HEK293T (cell line): Measurements from ENCODE around the gene CAMK2A.

ENCODE experiments used
- BHLHE40 ChIP-seq: fragments of 450-650 bp; IDR thresholded peaks from 2 replicates; pipeline ENCODE4 v1.6.1; 2016; ENCODE audit warnings: mild to moderate bottlenecking, moderate library complexity, borderline replicate concordance
- CTBP1 ChIP-seq: fragments of 450-650 bp; IDR thresholded peaks from 2 replicates; pipeline ENCODE4 v1.6.1; 2016; ENCODE audit warnings: borderline replicate concordance
- FOXM1 ChIP-seq: fragments of 450-650 bp; IDR thresholded peaks from 2 replicates; pipeline ENCODE4 v1.6.1; 2017; ENCODE audit warnings: mild to moderate bottlenecking, borderline replicate concordance
- L3MBTL2 ChIP-seq: fragments of 450-650 bp; conservative IDR thresholded peaks from 2 replicates; pipeline ENCODE4 v1.6.1; 2016; ENCODE audit warnings: mild to moderate bottlenecking
- SP1 ChIP-seq: fragments of 450-650 bp; IDR thresholded peaks from 2 replicates; pipeline ENCODE4 v1.6.1; 2017
- TF ChIP-seq, protein P1 (sequence below): fragments of 450-650 bp; IDR thresholded peaks from 2 replicates; pipeline ENCODE4 v1.6.1; 2016

DNA sequence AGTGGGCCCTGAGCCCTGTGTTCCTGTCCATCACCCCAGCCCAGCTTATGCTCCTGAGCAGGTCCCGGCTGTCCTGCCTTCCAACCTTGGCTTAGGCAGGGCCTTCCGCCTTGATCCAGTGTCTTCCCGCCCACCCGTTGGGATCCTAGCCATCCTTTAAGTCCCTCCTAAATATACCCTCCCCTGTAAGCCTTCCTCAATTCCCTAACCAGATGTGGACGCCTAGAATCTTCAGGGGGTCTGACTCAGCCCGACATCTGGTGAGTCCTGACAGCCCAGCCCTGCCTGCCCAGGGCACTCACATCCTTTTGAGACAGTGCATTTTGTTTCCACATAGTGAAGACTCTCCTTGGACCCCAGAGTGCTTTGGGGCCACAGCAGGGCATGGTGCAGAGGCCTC lies 76.0 kb downstream of the CAMK2A start:
- TF ChIP-seq SP1, result no peak
- TF ChIP-seq, protein P1, sequence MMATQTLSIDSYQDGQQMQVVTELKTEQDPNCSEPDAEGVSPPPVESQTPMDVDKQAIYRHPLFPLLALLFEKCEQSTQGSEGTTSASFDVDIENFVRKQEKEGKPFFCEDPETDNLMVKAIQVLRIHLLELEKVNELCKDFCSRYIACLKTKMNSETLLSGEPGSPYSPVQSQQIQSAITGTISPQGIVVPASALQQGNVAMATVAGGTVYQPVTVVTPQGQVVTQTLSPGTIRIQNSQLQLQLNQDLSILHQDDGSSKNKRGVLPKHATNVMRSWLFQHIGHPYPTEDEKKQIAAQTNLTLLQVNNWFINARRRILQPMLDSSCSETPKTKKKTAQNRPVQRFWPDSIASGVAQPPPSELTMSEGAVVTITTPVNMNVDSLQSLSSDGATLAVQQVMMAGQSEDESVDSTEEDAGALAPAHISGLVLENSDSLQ, result no peak
- no peak for TF ChIP-seq L3MBTL2
- TF ChIP-seq CTBP1, result no peak
- TF ChIP-seq FOXM1, result no peak
- TF ChIP-seq BHLHE40, result no peak
